NT2/D1 (cell line): ENCODE data around the gene FASN.

ENCODE experiments used
- SUZ12 ChIP-seq: IDR thresholded peaks from 2 replicates; pipeline ENCODE4 v1.6.1; 2011; ENCODE audit not compliant: insufficient read length, insufficient read depth; ENCODE audit errors: extremely low read depth
- YY1 ChIP-seq: IDR thresholded peaks from 2 replicates; pipeline ENCODE4 v1.6.1; 2011; ENCODE audit not compliant: insufficient read length, insufficient read depth
- ZNF274 ChIP-seq: IDR thresholded peaks from 2 replicates; pipeline ENCODE4 v1.6.1; 2011; ENCODE audit warnings: mild to moderate bottlenecking, low read depth, low read length

DNA sequence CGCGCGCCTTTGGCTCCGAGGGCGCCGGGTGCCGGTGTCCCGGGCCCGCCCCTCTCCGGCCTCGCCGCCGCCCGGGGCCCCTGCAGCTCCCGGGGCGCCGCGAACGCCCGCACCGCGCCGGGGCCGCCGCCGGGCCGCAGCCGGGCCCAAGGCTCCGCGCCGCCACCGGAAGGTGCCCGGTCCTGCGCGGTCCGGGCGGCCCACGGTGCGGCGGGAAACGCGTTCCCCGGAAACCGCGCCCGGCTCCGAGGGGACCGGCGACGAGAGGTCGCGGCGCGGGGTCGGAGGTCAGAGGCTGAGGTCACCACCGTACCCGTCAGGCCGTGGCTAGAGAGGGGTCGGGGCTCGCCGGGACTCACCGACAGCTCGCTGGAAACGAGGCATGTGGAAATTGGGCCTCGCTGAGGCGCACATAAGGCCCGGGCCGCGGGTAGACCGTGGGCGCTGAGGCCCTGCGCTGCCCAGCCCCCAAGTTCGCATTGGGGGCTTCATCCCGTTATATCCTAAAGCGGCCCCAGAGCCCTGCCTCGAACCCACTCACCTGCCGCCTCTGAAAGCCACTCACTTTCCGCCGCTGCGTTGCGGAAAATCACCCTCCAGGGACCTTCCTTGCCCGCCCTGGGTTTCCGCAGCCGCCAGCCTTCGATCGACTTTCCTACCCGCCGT lies 32.3 kb downstream of the FASN start, which contains the start of gene DUS1L:
- TF ChIP-seq ZNF274 (no peak), YY1 (no peak), SUZ12 (no peak)
